Measurements from ENCODE around the gene SLC26A9. TPM values are rescaled to one million over a fixed set of nuclear protein-coding genes. Genes with fewer than 3 reads are reported as not detected.

SLC26A9 gene
- total RNA-seq, 1 experiment from 2014 or later: not detected

DNA sequence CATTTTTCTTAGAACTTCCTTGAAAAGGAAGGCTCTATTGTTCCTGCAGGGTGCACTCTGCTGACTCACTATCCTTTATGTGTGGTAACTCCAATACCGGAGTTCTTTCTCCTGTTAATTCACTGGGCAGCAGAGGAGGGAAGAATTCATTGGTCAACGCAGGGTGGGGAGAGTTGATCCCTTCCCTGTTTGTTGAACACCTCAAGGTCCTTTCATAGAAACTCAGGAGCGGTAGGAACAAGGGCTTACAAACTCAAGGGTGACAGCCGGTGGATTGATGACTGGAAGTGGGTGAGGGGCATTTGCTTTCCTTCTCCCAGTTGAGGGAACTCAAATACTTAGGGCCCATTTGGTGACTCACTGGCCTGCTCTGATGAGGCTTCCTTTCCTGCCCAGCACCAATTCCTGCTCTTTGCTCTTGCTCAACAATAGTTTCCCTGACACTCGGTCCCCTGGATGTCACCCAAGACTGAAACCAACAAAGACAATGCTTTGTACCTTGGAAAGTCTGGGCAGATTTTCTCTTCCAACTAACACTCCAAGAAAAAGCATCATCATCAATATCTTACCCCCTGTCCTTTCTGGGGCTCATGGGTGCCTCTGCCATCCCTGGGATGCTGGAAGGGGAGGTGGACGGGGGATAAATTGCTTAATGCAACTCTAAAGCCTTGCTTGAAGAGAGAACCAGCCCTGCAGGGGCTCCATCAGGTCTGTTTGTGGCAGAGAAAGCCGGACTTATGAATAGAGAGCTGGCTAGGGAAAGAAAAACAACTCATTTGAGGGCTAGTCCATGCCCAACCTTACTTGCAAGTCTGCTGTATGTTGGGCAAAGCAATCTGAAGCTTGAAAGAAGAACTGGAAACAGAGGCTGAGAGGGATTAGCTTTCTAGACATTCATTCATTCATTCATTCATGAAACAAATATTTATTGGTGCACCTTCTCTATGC lies 9.3 kb downstream of the SLC26A9 start:
- DNase-seq (ENCODE audit: low read depth): peak; percentile 43
- in situ Hi-C loops (cut with HindIII; ENCODE audit: low pct_unique_long_range_greater_than_20kb, low sequenced_read_pairs): no loop called here

DNA sequence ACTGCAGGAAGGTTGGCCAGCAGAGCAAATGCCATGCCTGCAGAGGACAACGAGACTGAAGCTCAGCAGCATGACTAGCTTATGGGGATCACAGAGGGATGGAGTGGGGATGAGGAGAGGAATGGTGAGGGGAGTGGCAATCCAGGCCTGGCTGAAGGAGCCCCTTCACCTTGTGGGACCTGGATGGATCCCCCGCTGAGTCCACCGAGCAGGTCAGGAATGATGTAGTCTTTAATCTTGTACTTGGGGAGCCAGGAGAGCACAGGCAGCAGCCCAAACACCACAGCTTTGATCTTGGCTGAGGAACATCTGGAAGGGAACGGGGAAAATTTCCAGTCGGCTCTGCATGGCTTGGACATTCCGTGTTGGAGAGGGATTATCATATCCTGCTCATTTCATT lies 10.5 kb downstream of the SLC26A9 start:
- in situ Hi-C loops (cut with HindIII; ENCODE audit: low pct_unique_long_range_greater_than_20kb, low sequenced_read_pairs): no loop called here
- DNase-seq (ENCODE audit: low read depth): no peak

DNA sequence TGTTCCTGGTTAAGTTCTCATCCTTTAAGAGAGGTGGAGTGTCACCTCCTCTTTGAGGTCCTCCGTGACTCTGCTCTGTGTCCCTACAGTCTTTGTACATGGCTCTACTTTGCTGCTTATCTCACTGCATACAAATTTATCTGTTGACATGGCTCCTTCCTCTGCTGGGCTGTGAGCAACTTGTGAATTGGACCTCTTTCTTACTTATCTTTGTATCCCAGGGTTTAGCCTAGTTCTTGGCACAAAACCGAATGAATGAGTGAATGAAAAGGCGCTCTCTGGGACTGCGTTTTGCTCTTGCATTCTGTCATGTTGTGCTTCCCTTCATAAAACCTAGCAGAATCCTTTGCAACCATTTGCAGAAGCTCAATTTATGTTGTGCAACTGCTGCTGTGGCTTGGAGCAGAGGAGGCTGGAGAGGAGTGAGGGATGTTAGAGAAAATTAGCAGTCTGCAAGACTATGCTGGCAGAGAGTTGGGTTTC lies 12.4 kb downstream of the SLC26A9 start:
- in situ Hi-C loops (cut with HindIII; ENCODE audit: low pct_unique_long_range_greater_than_20kb, low sequenced_read_pairs): no loop called here

DNA sequence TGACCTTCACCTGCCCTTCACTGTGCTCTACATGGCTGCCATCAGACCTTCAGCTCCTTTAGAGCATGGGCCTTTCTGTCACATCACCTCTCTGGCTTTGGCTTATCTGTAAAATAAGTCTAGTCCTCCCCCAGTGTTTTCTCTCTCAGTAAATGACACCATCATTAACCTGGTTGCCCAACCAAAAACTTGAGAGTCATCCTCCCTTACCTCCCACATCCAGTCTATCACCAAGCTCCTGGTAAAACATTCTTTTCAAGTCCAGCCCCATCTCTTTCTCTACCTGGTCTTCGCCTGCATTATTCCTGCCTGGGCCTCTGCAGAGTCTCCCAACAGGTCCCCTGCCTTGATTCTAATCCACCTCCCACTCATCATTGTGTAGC lies 13.1 kb downstream of the SLC26A9 start:
- in situ Hi-C loops (cut with HindIII; ENCODE audit: low pct_unique_long_range_greater_than_20kb, low sequenced_read_pairs): no loop called here
- DNase-seq (ENCODE audit: low read depth): no peak

More for the DNA sequence above, 12.4 kb downstream of the SLC26A9 start:
- no peak for DNase-seq (ENCODE audit: low read depth)

DNA sequence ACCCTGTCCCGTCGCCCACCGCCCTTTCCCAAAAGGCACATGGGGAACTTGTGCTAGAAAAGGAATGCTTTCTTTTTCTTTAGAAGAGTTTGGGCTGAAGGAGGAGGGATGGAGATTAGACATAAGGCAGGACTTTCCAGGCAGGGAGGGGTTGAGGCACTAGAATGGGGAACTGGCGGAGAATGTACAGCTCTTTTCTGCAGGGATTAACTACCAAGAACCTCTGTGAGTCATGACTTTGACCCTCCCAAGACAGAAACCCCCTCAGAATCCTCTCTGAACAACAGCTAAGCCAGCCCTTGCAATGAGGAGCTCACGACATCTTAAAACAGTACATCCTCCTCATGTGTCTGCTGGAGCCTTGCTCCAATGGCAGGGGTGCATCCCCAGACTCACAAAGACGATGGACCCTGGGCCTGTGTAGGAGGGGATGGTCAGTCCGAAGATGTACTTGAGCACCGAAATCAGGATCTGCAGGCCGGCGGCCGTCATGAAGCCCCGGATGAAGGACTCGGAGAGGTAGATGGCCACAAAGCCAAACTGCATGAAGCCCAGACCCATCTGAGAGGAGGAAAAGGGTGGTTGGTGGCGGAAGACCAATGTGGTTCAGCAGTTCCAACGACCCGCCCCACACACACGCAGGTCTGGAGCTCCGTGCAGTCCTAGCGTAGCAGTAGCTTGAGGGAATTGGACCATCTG lies 13.6 kb downstream of the SLC26A9 start:
- DNase-seq (ENCODE audit: low read depth): no peak
- in situ Hi-C loops (cut with HindIII; ENCODE audit: low pct_unique_long_range_greater_than_20kb, low sequenced_read_pairs): loop anchor here (5.0 kb wide), 1 partner anchor 48 kb away; no protein-coding TSS in a partner anchor

DNA sequence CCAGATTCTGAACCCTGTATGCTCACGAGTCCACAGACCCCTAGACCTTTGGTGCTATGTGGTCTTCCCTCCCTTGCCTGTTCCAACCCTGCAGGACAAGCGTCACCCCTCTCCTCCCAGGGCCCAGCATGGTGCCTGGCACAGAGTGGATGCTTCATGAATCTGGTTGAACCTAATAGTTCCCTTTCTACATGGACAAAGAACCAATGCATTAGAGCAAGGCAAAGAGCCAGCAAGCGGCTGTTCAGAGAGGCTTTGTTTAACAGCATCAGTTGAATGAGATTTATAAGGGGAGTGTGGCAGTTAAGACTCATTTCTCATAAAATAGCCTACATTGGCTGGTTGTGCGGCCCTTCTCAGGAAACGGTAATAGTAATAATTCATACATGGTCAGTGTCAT lies 14.9 kb downstream of the SLC26A9 start:
- in situ Hi-C loops (cut with HindIII; ENCODE audit: low pct_unique_long_range_greater_than_20kb, low sequenced_read_pairs): loop anchor here (5.0 kb wide), 1 partner anchor 49 kb away; no protein-coding TSS in a partner anchor
- no peak for DNase-seq (ENCODE audit: low read depth)

DNA sequence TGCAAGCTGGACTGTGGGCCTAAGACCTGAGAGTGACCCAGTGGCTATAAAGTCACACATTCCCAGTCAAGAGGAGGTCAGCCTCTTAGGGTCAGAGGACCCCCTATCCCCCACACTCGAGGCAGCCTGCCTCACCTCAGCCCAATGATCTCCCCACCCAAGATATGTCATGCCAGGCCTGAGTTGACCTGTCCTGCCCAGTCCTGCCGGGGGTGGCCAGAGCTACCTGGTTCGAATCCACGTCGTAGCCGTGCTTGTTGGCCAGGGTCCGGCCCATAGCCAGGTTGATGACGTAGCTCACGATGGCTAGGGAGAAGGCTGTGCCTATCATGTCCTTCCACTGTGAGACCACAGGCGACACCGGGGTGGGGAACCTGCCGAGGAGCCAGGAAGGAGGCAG lies 15.6 kb downstream of the SLC26A9 start:
- in situ Hi-C loops (cut with HindIII; ENCODE audit: low pct_unique_long_range_greater_than_20kb, low sequenced_read_pairs): loop anchor here (5.0 kb wide), 1 partner anchor 50 kb away; no protein-coding TSS in a partner anchor
- no peak for DNase-seq (ENCODE audit: low read depth)

DNA sequence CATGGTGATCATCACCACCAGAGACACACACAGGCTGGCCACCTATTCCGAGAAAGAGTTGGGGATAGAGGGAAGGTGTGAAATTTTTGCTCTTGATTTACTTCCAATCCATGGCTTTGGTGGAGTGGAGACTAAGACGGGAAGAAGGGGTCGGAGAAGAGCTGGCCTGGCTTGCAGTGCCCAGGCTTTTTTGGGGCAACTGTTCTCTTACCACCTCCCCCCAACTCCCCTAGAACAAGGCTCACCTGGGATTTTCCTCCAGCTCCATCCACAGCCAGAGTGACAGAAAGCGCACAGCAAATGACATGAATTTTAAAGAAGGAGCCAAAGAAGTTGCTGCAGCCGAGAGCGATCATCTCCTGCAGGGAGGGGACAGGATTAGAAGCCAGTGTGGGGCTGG lies 16.0 kb downstream of the SLC26A9 start:
- in situ Hi-C loops (cut with HindIII; ENCODE audit: low pct_unique_long_range_greater_than_20kb, low sequenced_read_pairs): loop anchor here (5.0 kb wide), 1 partner anchor 50 kb away; no protein-coding TSS in a partner anchor
- DNase-seq (ENCODE audit: low read depth): no peak

DNA sequence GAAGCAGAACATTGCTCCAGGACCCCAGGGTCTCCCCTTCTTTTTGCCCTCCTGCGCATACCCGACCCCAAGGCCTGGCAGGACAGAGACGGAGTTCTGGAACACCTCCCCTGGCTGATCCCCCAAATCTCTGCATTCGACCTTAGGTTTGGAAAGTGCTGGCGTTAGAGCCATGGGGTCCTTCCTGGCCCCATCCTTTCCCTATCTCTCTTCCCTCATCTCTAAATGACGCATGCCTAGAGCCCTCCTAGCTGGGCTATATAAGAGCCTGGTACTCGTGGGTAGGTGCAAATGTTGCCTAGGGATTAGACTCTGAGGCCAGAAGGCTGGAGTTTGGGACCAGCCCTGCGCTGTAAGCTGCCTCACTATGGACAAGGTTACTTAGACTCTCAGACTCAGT lies 16.6 kb downstream of the SLC26A9 start:
- in situ Hi-C loops (cut with HindIII; ENCODE audit: low pct_unique_long_range_greater_than_20kb, low sequenced_read_pairs): loop anchor here (5.0 kb wide), 1 partner anchor 51 kb away; no protein-coding TSS in a partner anchor
- no peak for DNase-seq (ENCODE audit: low read depth)

DNA sequence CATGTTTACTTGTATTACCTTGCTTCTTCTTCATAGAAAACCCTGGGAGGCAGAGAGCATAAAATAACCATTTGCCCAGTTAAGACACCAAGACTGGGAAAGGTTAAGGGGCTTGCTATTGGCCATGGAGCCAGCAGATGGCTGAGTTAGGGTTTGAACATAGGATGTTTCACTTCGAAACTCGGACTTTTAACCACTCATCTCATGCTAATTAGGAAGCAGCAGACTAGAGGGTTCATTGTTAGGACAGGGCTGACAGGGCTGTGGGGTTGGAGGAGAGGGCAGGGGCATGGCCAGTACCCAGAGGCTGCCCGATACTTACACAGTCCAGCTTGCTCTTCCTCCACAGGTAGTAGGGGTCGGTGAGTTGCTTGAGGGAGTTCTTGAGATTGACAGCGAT lies 17.0 kb downstream of the SLC26A9 start:
- in situ Hi-C loops (cut with HindIII; ENCODE audit: low pct_unique_long_range_greater_than_20kb, low sequenced_read_pairs): loop anchor here (5.0 kb wide), 1 partner anchor 51 kb away; no protein-coding TSS in a partner anchor
- DNase-seq (ENCODE audit: low read depth): no peak

DNA sequence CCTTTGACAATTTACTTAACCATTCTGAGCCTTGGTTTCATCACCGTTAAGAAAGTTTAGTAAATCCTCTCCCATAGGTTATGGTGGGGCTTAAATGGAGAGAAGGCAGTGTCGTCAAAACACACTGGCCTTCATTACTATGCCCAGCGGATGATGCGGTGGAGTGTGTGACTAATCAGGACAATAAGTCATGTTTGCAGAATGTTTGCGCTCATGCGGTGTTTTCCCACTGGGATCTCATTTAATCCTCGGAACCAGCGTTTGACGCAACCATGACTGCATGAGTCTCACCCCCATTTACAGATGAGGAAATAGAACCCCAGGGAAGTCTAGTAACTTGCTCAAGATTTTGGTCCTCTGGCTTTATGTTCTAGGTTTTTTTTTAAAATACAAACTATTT lies 17.5 kb downstream of the SLC26A9 start:
- in situ Hi-C loops (cut with HindIII; ENCODE audit: low pct_unique_long_range_greater_than_20kb, low sequenced_read_pairs): loop anchor here (5.0 kb wide), 1 partner anchor 52 kb away; no protein-coding TSS in a partner anchor
- DNase-seq (ENCODE audit: low read depth): no peak

DNA sequence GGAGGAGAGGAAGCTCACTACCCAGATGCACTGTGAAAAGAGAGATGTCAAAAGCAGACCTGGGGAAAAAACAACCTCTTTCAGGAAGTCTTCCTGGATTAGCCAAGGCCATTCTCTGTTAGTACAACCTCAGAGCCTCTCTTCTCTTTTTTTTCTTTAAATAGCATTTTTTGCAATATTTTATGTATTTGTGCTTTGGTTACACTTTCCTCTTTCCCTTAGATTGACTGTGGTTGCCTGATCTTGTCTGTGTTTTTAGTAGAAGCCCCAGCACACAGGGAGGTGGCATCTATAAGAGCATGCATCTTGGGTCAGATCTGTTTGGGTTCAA lies 18.8 kb downstream of the SLC26A9 start:
- no peak for DNase-seq (ENCODE audit: low read depth)
- in situ Hi-C loops (cut with HindIII; ENCODE audit: low pct_unique_long_range_greater_than_20kb, low sequenced_read_pairs): no loop called here

DNA sequence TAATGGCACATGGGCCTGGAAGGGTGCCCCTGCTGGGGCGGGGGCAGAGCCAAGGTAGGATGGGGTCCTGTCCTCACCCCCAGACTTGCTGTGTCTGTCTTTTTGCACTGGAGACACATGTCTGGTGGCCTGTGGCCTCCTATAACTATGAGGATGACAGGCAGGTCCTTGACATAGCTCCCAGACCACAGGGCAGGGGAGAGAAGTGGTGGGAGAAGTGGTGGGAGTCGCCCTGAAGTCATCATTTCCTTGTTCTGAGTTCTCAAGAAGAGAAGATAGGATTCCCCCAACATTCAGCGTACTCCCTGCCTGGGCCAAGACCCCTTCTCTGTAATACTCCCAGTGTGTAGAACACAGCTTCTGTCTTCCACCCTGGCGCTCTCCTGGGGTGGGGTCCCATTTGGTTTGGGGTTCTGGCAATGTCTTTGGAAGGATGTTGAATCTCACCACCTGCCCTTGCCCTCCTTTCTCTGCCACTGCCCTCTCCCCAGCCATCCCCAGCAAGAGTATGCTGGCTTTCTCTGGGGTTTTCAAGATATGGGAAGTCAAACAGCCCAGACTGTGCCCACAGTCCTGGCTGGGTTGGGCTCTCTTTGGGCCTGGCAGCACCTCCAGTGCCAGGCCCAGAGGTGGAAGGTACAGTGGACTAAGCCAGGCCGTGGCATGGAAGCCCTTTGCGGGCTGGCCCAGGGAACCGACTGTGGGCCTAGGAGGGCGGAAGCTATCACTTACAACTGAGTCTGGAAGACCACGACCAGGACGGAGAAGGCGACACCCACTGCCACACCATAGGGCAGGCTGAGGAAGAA lies 19.4 kb downstream of the SLC26A9 start:
- no peak for DNase-seq (ENCODE audit: low read depth)
- in situ Hi-C loops (cut with HindIII; ENCODE audit: low pct_unique_long_range_greater_than_20kb, low sequenced_read_pairs): no loop called here

DNA sequence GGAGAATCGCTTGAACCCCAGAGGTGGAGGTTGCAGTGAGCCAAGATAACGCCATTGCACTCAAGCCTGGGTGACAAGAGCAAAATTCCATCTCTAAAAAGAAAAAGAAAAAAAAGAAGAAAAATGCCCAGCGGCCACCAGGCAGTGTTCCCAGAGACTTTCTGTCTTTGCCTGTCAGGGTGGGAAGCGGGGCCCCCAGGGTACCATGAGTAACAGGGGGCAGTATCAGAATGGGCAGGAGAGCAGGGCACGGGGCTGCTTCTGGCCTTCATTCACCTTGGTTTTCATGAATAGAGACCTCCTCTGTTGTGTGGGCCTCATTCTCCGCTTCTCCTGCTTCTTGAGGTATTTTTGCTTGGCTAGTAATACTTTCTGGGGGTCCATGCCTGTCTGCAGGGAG lies 20.4 kb downstream of the SLC26A9 start:
- no peak for DNase-seq (ENCODE audit: low read depth)
- in situ Hi-C loops (cut with HindIII; ENCODE audit: low pct_unique_long_range_greater_than_20kb, low sequenced_read_pairs): no loop called here

DNA sequence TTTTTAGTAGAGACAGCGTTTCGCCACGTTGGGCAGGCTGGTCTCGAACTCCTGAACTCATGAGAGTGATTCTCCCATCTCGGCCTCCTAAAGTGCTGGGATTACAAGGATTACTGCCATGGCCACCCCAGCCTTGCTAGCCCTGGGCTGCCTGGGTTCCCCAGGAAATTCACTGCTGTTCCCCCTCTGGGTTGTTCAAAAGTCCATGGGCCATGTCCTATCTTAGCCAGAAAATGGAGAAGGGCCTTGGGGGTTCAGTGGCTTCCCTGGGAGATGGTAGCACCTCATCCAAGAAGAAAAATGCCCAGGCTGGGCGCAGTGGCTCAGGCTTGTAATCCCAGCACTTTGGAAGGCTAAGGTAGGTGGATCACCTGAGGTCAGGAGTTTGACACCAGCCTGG lies 20.9 kb downstream of the SLC26A9 start:
- in situ Hi-C loops (cut with HindIII; ENCODE audit: low pct_unique_long_range_greater_than_20kb, low sequenced_read_pairs): no loop called here

DNA sequence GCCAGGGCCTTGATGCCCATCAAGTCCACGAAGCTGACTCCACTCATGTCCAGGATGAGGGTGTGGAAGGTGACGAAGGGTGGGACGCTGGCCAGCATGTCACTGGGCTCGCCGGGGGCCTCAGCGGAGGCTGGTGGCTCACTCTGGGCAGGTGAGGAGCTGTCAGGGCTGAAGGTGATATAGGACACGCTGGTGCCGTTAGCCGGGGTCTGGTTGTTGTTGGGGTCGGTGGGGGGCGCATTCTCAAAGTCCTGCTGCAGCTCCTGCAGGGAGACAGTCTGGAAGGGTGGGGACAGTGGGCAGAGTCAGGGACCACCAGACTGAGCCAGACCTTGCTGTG lies 21.7 kb downstream of the SLC26A9 start:
- in situ Hi-C loops (cut with HindIII; ENCODE audit: low pct_unique_long_range_greater_than_20kb, low sequenced_read_pairs): no loop called here
- no peak for DNase-seq (ENCODE audit: low read depth)

More for the DNA sequence above, 20.9 kb downstream of the SLC26A9 start:
- DNase-seq (ENCODE audit: low read depth): no peak

DNA sequence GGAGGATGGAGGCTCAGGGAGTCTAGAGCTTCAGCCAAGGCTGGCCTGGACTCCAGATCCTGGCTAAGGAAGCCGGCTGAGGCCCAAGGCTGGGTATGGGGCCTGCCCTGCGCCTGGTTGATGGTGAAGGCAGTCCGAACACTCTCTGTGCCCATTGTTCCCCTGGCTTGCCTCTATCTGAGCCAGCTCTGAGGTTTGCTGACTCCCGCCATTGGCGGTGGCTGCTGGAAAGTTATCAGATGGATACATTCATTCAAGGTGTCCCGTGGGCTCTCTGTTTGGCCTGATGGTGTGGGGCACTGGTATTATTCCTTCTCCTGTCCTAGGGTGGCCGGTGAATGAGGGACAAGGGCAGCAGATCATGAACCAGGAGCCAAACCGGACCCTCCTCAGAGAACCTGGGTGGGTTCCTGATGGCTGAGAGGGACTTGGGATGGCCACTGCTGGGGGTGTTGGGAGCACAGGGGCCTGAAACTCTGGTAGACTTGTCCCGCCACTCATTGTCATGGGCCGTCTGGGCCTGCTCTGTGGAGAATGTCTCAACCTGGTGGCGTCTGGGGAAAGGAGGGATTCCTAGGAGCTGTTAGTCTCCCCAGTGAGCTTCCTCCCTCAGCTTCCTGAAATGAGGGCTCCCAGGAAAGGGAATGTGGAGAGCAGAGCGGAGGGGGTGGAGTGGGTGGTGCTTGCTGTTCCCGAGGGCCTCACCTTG lies 22.2 kb downstream of the SLC26A9 start:
- no peak for DNase-seq (ENCODE audit: low read depth)
- in situ Hi-C loops (cut with HindIII; ENCODE audit: low pct_unique_long_range_greater_than_20kb, low sequenced_read_pairs): no loop called here

DNA sequence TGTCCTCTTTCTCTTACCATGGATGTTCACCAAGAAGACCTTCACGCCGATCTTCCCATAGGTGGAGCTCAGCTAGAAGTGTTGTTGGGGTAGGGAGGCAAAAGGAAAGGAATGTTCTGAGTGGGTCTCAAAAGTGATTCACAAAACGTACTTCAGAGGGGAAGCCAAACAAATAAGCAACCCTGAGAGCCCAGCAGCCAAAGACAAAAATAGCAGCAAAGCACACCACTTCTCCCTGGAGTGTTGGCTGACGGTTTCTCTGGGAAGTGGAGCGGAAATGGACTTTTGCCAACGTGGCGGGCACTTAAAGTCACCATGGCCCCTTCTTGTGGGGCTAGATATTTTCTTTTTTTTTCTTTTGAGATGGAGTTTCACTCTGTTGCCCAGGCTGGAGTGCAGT lies 23.1 kb downstream of the SLC26A9 start:
- DNase-seq (ENCODE audit: low read depth): no peak

More for the DNA sequence above, 23.1 kb downstream of the SLC26A9 start:
- in situ Hi-C loops (cut with HindIII; ENCODE audit: low pct_unique_long_range_greater_than_20kb, low sequenced_read_pairs): no loop called here
